GM19193 (cell line): ENCODE data around the gene CTDSPL2.

Experiments
- POLR2A ChIP-seq: IDR thresholded peaks from 4 replicates; pipeline ENCODE4 v1.6.1; 2011; ENCODE audit not compliant: insufficient read depth, insufficient read length; ENCODE audit errors: extremely low read depth

CTDSPL2 gene

DNA sequence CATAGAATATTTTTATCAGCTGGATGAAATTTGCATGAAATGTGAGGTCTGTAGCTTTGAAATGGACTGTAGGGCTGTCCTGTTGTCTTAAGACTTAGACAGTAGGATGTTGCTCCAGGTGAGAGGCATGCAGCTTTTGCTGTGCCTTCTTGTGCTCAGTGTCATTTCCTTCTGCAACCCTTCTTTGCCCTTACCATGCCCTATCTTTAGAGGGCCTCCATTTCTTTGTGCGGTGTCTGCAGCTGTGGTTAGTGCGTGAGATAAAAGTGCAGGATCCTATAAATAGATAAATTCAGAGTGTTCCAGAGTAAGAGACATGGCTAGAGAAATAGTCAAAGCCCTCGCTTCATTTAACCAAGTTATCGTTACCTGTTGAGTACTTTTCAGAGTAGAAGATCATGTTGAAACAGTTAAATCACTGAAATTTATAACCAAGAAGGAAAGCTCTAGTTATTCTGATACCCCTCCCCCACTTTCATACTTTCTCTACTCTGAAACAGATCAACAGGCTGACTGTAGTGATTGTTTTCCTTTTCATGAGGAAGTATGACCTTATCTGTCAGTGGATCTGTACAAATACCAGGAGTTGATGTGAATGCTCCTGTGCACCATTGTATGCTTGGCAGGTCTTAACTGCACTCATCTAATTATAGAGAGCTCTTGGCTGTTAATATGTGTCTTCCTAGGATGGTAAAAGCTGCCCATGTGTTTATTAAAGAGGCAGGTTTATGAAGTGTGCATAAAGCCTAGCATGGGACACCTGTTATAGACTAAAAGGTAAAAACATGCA is 127.7 kb downstream of the CTDSPL2 start:
- no peak for TF ChIP-seq POLR2A

DNA sequence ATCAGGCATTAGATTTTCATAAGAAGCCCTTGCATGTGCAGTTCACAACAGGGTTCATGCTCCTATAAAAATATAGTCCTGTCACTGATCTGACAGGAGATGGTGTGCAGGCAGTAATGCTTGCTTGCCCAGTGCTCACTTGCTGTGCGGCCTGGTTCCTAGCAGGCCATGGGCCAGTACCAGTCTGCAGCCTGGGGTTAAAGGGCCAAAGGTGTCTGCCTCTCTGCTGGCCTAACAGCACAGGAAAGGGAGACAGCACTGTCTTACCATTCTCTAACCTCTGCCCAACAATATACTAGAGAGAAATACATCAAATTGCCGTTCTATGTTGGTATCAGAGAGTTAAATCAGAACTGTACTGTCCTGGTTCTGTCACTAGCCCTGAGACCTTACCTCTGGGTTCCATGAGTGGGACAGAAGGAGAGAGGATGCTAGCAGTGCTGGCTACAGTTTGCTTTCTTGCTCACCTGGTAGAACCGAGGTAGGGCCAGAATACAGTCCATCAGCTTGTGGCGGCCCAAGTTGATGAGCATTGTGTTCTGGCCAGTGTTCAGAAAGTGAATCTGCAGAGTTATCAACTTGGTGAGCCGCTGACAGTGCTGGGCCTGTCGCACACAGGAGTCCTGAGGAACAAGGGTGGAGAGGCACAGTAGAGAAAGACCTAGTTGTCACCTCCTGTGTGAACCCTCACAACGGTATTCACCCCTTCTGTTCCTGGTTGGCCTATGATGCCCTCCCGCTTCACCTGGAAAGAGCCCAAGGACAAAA is 138.1 kb downstream of the CTDSPL2 start:
- TF ChIP-seq POLR2A, result peak; percentile 29

DNA sequence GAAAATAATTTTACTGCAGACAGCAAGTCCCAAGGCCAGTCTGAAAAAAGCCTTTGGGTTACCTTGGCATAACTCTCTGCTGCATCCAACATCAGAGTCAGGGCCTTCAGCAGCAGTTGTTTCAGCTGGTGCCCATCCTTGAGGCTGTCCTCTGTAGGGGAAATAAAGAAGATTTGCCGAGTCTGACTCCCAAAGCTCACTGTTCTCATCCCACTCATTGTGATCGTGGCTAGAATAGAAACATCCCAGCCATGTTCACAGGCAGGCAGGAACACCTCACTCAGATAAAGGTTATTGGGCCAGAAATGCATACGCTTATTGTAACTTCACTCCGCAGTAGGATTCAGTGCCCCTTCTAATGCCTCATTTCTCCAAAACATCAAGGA is 138.7 kb downstream of the CTDSPL2 start:
- no peak for TF ChIP-seq POLR2A

DNA sequence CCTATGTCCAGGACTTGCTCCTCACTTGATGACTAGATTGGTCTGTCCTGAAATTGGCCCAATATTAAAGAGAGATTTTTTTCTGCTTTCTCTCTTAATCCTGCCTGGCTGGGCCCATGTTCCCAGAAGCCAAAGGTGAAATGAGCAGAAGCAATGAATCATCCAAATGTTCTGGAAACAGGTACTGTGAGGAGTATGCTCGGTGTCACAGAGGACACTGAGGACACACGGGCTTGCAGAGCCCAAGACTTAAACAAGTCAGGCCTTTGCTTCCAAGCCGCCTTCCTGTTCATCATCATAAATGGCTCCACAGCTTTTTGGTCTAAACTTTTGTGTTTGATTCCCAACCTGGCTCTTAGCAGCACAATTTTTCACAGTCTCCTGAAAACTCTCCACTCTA is 140.9 kb downstream of the CTDSPL2 start:
- no peak for TF ChIP-seq POLR2A

DNA sequence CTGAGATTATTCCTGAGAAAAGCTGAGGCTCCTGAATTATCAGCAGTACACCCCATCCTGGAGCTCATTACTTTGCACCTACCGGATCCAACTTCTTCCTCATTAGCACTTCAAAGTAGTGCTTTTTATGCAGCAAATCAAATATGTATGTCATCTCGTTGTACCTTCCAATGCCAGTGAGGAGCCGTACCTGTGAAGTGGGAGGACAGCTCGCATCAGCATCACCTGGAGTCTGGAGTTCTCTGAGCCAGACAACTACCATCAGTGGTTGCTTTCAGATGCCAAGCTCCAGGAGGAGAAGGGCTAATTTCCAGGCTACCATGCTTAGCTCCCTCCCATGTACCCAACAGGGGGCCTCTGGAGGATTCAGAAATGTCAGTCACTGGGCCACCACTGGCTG is 141.9 kb downstream of the CTDSPL2 start:
- TF ChIP-seq POLR2A, result no peak

DNA sequence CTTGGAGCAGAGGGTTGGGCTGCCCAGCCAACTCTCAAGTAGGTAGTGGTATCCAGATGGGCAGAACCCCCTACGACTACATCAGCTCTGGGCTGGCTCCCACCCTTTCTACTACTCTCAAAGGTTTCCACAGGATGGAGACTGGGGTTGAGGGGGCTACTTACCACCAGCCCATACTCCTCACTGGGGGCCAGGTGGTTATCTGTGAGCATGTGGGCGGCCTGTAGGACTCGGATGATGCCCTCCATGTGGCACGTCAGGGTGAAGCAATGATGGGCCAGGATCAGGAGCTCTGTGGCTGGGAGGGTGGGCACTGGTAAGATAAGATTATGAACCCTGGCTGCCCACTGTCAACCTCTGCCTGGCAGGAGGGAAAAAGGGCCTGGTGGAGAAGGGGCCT is 142.9 kb downstream of the CTDSPL2 start:
- TF ChIP-seq POLR2A, result no peak

DNA sequence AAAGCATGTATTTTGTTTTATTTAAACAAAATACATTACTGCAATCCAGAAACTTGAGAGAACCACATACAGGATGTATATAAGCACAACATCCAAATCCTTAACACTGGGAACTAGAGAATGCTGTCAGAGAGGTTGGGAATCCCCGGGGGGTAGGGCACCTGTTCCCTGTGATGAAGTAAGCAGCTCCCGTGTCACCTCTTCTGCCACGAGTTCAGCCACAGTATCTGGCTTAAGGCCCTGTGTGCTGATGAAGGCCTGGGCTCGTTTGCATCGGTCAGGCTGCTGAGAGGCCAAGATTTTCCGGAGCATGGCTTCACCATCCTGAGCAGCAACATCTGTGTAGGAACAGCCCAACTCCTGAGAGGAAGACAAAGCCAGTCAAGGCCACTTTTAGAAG is 146.0 kb downstream of the CTDSPL2 start:
- TF ChIP-seq POLR2A, result no peak

DNA sequence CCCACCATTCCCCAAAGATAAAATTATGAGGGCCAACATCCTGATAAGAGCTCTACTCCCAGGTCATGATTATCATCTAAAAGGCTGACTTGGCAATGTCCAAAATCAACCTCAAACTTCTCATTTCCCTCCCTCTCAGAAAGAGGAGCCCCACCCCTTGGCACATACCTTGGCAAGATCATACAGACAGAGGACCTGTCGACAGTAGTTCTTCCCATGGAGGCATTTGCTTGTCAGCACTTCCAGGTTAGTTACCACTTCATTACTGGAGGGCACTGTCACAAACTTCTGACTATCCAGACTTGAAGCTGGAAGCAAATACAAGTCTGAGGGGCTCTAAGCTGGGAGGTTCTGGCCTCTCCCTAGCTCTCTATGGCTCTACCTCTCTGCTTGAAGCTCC is 147.3 kb downstream of the CTDSPL2 start:
- TF ChIP-seq POLR2A, result no peak
